HG02759 (cell line): ENCODE results near the gene GRK5.
"Not testable (repeated sequence)": the region's sequence is repeated elsewhere in the genome, so short reads cannot be mapped to it uniquely, and the experiment has no call there.

ENCODE experiments used
- ATAC-seq: cut with Tn5 transposase; IDR thresholded peaks from one replicate; pipeline ENCODE4 v1.9.1; 2021; ENCODE audit warnings: mild to moderate bottlenecking, moderate library complexity; ENCODE audit not compliant: unreplicated experiment

Gene GRK5

GRCh38 chr10:119449760-119450461, 242.5 kb downstream of the GRK5 start:
- no peak for ATAC-seq

GRCh38 chr10:119450606-119451299, 243.4 kb downstream of the GRK5 start:
- no peak for ATAC-seq

- ATAC-seq = no peak
Measured at GRCh38 chr10:119451300-119451896, 244.0 kb downstream of the GRK5 start.

- no peak for ATAC-seq
Measured at GRCh38 chr10:119452396-119452795, 245.0 kb downstream of the GRK5 start.

GRCh38 chr10:119453313-119453712, 245.9 kb downstream of the GRK5 start:
- no peak for ATAC-seq

GRCh38 chr10:119454316-119454715, 246.9 kb downstream of the GRK5 start:
- ATAC-seq = no peak

GRCh38 chr10:119454990-119455389, 247.6 kb downstream of the GRK5 start:
- ATAC-seq = no peak

GRCh38 chr10:119455609-119456434, 248.5 kb downstream of the GRK5 start:
- ATAC-seq = no peak

- no peak for ATAC-seq
Measured at GRCh38 chr10:119456435-119456810, 249.1 kb downstream of the GRK5 start.

GRCh38 chr10:119457966-119458766, 250.8 kb downstream of the GRK5 start:
- ATAC-seq = no peak

- no peak for ATAC-seq
Measured at GRCh38 chr10:119459681-119460340, 252.4 kb downstream of the GRK5 start.

GRCh38 chr10:119460369-119461195, 253.2 kb downstream of the GRK5 start:
- ATAC-seq = no peak

- ATAC-seq = peak; percentile 75
Measured at GRCh38 chr10:119461380-119461779, 254.0 kb downstream of the GRK5 start.

GRCh38 chr10:119461923-119462322, 254.6 kb downstream of the GRK5 start:
- no peak for ATAC-seq

GRCh38 chr10:119462773-119463172, 255.4 kb downstream of the GRK5 start:
- no peak for ATAC-seq

GRCh38 chr10:119463195-119463594, 255.8 kb downstream of the GRK5 start:
- not testable (repeated sequence) for ATAC-seq

GRCh38 chr10:119465085-119465484, 257.7 kb downstream of the GRK5 start:
- no peak for ATAC-seq

GRCh38 chr10:119466076-119466475, 258.7 kb downstream of the GRK5 start:
- ATAC-seq = no peak

GRCh38 chr10:119466655-119467054, 259.3 kb downstream of the GRK5 start:
- ATAC-seq = peak; percentile 46
